GM23248 (cell line): ENCODE measurements around the gene ARNT2.

Experiments
- EZH2 ChIP-seq: fragments of 200-600 bp; sonication (generic); IDR thresholded peaks from 2 replicates; pipeline ENCODE4 v1.6.1; 2018; ENCODE audit warnings: antibody characterized with exemption, mild to moderate bottlenecking; ENCODE audit not compliant: insufficient read depth, poor library complexity, severe bottlenecking
- EZH2phosphoT487 ChIP-seq: fragments of 200-600 bp; sonication (generic); IDR thresholded peaks from 2 replicates; pipeline ENCODE4 v1.6.1; 2018; ENCODE audit warnings: antibody characterized with exemption, moderate library complexity, mild to moderate bottlenecking, low read depth; ENCODE audit not compliant: insufficient read depth

- TF ChIP-seq EZH2 (no peak), EZH2phosphoT487 (no peak)
Measured at GRCh38 chr15:80405554-80405850, 1.3 kb downstream of the ARNT2 start.
